B cell (primary cell): ENCODE data around the gene CEMIP2.

ENCODE experiments used
- EZH2 ChIP-seq: IDR thresholded peaks from 2 replicates; pipeline ENCODE4 v1.6.1; 2012; ENCODE audit warnings: borderline replicate concordance, low read depth, mild to moderate bottlenecking, moderate library complexity, low read length; ENCODE audit not compliant: insufficient read depth, poor library complexity, severe bottlenecking
- TF ChIP-seq, protein P1 (sequence below): fragments of 200-600 bp; IDR thresholded peaks from one replicate; pipeline ENCODE4 v1.8.0; 2022; ENCODE audit warnings: antibody characterized with exemption, mild to moderate bottlenecking

DNA sequence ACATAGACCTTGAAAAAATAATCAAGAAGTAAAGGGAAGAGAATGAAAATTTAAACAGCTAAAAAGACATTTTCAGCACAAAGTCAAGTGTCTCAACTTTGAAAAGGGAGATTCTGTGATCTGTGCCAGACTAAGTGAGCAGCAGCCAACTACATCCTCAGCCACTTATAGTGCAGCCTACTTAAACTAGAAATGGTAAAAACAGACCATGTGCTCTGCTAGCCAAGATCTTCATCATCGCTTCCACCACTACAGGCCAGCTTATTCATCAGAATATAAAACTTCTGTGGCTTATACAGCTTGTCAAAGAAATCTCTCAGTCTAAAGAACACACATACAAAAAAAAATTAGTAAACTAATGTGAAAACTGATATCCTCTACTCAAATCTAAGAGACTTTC is 63.5 kb downstream of the CEMIP2 start:
- TF ChIP-seq, protein P1, sequence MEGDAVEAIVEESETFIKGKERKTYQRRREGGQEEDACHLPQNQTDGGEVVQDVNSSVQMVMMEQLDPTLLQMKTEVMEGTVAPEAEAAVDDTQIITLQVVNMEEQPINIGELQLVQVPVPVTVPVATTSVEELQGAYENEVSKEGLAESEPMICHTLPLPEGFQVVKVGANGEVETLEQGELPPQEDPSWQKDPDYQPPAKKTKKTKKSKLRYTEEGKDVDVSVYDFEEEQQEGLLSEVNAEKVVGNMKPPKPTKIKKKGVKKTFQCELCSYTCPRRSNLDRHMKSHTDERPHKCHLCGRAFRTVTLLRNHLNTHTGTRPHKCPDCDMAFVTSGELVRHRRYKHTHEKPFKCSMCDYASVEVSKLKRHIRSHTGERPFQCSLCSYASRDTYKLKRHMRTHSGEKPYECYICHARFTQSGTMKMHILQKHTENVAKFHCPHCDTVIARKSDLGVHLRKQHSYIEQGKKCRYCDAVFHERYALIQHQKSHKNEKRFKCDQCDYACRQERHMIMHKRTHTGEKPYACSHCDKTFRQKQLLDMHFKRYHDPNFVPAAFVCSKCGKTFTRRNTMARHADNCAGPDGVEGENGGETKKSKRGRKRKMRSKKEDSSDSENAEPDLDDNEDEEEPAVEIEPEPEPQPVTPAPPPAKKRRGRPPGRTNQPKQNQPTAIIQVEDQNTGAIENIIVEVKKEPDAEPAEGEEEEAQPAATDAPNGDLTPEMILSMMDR, result no peak
- TF ChIP-seq EZH2, result no peak
